GM19438 (cell line): ENCODE data around the gene EXOC6B.

Experiments
- ATAC-seq: cut with Tn5 transposase; IDR thresholded peaks from one replicate; pipeline ENCODE4 v1.9.1; 2021; ENCODE audit warnings: low read depth; ENCODE audit not compliant: unreplicated experiment

EXOC6B gene

GRCh38 chr2:72198532-72199241 is 627.1 kb downstream of the EXOC6B start:
- ATAC-seq, result no peak

- no peak for ATAC-seq
Measured at GRCh38 chr2:72193723-72194122, 632.1 kb downstream of the EXOC6B start.

- no peak for ATAC-seq
Measured at GRCh38 chr2:72191441-72191840, 634.4 kb downstream of the EXOC6B start.

- ATAC-seq, result no peak
Measured at GRCh38 chr2:72185206-72185605, 640.6 kb downstream of the EXOC6B start.

- no peak for ATAC-seq
Measured at GRCh38 chr2:72183466-72183865, 642.4 kb downstream of the EXOC6B start.

- no peak for ATAC-seq
Measured at GRCh38 chr2:72183016-72183415, 642.8 kb downstream of the EXOC6B start.

- ATAC-seq, result no peak
Measured at GRCh38 chr2:72182547-72182946, 643.3 kb downstream of the EXOC6B start.

GRCh38 chr2:72181616-72182015 is 644.2 kb downstream of the EXOC6B start:
- ATAC-seq, result no peak

GRCh38 chr2:72180351-72180750 is 645.5 kb downstream of the EXOC6B start:
- no peak for ATAC-seq

- no peak for ATAC-seq
Measured at GRCh38 chr2:72178551-72178950, 647.3 kb downstream of the EXOC6B start.

GRCh38 chr2:72176281-72176680 is 649.6 kb downstream of the EXOC6B start:
- ATAC-seq, result no peak

- no peak for ATAC-seq
Measured at GRCh38 chr2:72175636-72176035, 650.2 kb downstream of the EXOC6B start.

GRCh38 chr2:72173640-72174321 is 652.1 kb downstream of the EXOC6B start:
- ATAC-seq, result no peak

GRCh38 chr2:72172478-72172877 is 653.4 kb downstream of the EXOC6B start:
- no peak for ATAC-seq

- ATAC-seq, result no peak
Measured at GRCh38 chr2:72166279-72166678, 659.6 kb downstream of the EXOC6B start.

- no peak for ATAC-seq
Measured at GRCh38 chr2:72165792-72166191, 660.0 kb downstream of the EXOC6B start.

- ATAC-seq, result no peak
Measured at GRCh38 chr2:72162574-72162973, 663.3 kb downstream of the EXOC6B start.

GRCh38 chr2:72159211-72159993 is 666.4 kb downstream of the EXOC6B start:
- ATAC-seq, result no peak

GRCh38 chr2:72157871-72158771 is 667.7 kb downstream of the EXOC6B start:
- ATAC-seq, result no peak

GRCh38 chr2:72156872-72157271 is 669.0 kb downstream of the EXOC6B start:
- ATAC-seq, result no peak
